Mammary epithelial cell (primary cell): ENCODE results near the gene HEXA.

Experiments
- EZH2 ChIP-seq: IDR thresholded peaks from 2 replicates; pipeline ENCODE4 v1.6.1; 2012; ENCODE audit warnings: low read length, inconsistent platforms, borderline replicate concordance
- TF ChIP-seq, protein P1 (sequence below), 2 donors: IDR thresholded peaks in 1 of 2; conservative IDR thresholded peaks in 1 of 2; 2 replicates each; pipeline ENCODE4 v1.5.1; 2011 to 2012; ENCODE audit warnings: inconsistent platforms in 2 of 2, low read length in 2 of 2, mild to moderate bottlenecking in 2 of 2, control low read depth in 1 of 2, low read depth in 1 of 2; ENCODE audit not compliant: insufficient read depth in 1 of 2; ENCODE audit errors: extremely low read depth in 1 of 2

- TF ChIP-seq, protein P1, sequence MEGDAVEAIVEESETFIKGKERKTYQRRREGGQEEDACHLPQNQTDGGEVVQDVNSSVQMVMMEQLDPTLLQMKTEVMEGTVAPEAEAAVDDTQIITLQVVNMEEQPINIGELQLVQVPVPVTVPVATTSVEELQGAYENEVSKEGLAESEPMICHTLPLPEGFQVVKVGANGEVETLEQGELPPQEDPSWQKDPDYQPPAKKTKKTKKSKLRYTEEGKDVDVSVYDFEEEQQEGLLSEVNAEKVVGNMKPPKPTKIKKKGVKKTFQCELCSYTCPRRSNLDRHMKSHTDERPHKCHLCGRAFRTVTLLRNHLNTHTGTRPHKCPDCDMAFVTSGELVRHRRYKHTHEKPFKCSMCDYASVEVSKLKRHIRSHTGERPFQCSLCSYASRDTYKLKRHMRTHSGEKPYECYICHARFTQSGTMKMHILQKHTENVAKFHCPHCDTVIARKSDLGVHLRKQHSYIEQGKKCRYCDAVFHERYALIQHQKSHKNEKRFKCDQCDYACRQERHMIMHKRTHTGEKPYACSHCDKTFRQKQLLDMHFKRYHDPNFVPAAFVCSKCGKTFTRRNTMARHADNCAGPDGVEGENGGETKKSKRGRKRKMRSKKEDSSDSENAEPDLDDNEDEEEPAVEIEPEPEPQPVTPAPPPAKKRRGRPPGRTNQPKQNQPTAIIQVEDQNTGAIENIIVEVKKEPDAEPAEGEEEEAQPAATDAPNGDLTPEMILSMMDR (conservative IDR thresholded peaks at IDR 0.05 in 1 of 2, IDR thresholded peaks at IDR 0.05 in 1 of 2; ENCODE audit: extremely low read depth in 1 of 2, insufficient read depth in 1 of 2, low read depth in 1 of 2, low read length in 2 of 2), result no peak
- TF ChIP-seq EZH2, result no peak
Observed at GRCh38 chr15:72353266-72353665, 22.5 kb downstream of the HEXA start.
